CD4-positive, alpha-beta T cell treated with Interleukin-21 for 1 hour (primary cell): ENCODE data around the gene GALNT13.

Experiments
- DNase-seq: peaks from one replicate; pipeline ENCODE4 v3.0.0-alpha.2; 2020

Gene GALNT13

DNA sequence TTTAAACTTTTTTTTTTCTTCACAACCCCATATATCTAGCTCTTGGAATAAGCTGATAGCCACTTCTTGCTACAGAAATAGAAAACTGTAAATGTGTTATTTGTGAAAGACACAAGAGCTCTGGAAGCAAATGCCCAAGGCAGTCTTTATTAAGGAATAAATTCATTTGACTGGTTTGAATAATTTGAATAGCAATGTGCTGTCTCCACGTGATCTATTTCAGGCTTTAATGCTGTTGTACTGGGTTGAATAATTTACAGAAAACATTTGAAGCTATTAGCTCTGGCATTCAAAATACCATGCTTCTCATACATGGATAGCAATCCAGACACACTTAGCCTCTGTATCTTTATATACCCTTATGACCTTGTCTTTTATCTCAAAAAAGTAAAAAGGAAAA lies 460.1 kb downstream of the GALNT13 start:
- no peak for DNase-seq

DNA sequence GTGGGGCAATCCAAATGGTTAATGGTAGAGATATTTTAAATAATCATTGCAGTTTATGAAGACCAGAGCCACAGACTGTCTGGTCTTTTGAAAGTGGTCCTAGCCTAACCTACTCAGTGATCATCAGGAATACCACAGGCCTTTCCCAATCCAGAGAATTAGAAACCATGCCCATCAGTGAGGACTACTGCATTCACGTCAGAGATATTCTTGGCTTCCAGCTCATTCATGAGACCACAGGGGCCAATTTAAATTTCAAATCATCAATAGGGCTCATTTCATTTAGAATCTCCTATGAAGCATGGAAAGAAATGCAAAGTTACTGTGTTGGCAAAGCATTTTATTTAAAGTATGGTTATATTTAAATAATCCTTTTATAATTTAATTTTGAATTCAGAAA lies 464.5 kb downstream of the GALNT13 start:
- DNase-seq: no peak

DNA sequence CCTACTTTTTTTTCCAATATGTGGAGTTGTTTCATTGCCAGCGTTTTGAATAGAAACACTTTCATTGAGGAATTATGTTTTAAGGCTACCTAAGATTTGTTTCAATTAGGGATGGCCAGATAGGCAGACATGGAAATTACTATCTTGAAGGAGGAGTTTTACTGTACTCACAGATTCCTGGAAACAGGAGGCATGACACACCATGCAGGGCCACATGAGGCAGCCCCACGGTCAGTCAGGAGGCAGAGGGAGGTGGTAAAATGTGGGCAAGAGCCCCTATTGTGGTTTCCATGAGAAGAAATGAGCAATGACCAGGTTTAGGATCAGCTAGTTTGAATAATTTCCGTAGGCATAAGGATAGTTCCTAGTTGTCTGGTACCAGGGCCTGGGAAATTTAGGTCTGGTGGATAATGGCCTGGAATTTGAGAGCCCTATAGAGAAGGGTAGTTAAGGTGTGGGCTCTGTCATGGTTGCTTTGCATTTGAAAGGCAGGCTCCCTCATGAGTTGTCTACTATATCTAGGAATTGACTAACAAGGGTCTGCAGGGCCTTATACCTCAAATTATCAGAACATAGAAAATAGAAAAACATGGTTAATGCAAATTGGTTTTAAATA lies 466.7 kb downstream of the GALNT13 start:
- DNase-seq: no peak

DNA sequence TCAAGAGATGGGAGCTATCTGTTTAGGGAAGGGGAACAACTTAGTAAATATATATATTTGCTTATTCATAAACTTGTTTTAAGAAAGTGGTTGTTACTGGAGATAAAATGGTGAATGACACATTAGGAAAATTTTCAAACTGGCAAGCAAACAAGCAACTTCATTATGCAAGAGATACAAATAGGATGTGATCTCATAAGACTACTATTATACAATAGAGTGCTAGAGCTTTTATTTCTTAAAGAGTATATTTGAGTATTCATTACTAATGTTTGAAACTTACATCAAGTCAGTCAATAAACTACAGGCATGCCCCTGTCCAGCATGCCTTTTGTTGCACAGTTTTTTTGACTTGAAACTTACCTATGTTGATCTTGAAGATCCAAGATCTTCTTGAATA lies 471.6 kb downstream of the GALNT13 start:
- DNase-seq: no peak

DNA sequence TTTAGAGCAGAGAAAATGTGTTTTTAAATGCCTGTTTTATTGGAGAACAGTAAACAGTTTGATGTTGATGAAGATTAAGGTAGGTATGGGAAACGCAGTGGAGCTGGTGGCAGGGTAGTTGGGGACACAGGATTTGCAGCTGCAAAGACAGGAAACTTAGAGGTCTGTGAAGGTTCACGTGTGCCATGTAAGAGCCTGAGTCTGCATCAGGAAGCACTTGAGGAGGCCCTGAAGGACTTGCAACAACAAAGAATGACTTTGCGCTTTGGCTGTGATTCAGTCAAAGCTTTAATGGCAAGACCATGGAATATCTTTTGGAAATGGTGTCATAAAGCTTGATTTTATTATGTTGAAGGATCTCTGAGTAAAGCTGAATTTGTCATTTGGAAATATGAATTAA lies 479.2 kb downstream of the GALNT13 start:
- no peak for DNase-seq

DNA sequence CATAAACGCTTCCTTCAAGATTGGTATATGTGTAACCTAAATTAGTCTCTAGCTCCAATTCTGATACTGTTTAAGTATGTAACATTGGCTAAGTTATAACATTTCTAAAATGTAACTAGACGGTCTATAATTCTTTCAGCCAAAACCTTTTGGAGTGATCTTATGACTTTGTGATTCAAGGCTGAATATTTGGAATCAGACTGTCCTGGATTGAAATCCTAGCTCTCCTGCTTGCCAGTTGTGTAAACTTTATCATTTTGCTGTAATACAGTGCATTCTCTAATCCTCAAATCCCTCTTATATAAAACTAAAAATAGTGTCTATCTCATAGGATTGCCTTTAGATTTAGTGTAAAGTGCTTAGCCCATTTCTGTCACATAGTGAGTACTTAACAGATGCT lies 489.6 kb downstream of the GALNT13 start:
- DNase-seq: no peak

DNA sequence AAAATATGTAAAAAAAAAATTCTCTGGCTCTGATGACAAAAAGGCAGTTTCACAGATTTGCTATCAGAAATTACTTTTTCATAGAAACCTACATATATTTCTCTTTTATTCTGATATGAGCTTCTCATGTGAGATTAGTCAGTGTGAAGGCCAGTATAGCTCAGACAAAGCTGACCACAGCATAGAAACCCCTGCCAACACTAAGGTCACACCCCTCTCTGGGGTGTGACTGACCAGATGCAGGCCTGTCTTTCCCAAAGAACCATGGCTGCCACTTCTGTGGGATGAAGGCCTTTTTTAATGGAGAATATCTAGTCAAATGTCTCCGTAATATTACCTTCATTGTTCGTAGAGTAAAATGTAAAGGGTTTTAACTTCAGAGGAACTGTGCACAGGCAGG lies 496.4 kb downstream of the GALNT13 start:
- no peak for DNase-seq

DNA sequence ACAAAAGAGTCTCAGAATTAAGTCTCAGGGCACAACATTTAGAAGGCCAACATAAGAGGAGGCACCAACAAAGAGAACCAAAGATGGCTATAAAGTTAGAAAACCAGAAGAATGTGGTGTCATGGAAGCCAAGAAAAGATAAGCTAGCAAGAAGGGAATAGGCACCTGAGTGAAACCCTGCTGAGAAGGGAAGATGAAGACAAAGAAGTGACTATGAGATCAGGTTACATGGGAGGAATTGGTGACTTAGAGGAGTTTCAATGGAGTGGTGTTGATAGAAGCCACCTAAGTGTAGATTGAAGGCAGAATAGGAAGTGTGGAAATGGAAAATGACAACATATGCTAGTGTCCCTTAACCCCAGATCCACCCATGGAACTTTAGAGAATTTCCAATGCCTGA lies 499.2 kb downstream of the GALNT13 start:
- no peak for DNase-seq

DNA sequence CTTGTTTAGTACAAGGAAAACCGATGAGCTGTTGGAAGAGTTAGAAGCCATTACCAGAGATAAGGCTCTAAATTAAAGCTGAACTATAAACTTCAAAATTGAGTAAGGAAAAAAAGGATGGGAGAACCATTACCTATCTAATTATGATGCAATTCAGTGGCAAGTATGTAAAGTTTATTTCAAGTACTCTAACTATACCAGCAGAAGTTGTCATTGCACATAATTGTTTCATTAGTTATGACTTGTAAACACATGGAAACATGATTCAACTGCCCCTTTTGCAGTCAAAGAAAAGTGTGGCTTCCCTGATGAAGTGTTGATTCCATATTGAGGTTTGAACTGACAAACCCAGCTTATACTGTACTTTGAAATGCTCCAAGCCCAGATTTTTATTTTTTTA lies 502.7 kb downstream of the GALNT13 start:
- no peak for DNase-seq

DNA sequence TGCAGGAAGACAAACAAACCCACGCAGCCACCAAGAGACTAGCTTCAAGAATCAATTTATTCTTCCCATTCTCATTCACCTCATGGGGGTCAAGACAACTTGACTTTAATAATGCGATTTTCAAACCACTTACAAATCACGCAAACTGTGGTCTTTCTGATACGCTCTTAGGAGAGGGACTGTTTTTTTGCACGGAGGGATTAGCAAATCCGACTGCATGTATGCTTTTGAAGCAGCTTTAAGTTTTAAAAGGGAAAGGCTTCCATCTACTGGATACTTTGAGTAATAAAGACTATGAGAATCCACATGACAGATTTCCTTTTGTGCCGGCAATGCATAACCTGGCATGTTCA lies 503.8 kb downstream of the GALNT13 start:
- DNase-seq: peak; percentile 0

DNA sequence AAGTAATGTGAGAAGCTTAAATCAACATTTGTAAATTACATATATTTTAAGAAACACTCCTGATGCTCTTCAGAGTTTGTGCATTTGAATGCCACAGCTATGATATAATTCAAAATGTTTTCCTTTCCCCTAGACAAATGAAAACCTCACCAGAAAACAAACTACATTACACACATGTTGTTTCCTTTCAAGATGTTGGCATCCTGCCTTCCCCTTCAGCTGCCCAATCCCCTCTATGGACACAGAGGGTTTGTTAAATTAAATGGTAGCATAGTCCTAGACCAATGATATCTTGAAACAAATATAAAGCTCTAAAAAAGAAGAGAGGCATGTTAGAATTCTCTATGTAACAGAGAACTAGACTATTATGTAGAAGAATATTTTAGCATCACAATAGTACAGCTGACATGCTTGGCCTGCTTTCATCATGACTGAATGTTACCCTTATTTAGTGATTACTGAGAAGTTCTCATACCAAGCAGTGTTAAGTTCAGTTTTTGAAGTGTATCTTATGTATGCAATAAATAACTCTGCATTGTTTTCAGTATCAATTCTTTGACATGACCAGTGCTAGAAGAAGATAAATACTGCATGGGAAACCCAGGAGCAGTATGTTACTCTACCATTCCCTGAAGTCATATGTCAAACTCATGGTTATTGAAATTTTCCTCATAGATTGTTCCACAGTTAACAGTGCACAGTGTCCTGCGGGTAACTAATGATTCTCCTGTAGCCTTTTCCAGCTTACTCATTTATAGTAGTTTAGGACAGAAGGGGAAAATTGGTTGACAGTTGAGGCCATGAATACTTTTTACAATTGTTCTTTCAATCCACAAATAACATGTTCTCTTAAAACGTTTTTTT lies 510.4 kb downstream of the GALNT13 start:
- DNase-seq: no peak

DNA sequence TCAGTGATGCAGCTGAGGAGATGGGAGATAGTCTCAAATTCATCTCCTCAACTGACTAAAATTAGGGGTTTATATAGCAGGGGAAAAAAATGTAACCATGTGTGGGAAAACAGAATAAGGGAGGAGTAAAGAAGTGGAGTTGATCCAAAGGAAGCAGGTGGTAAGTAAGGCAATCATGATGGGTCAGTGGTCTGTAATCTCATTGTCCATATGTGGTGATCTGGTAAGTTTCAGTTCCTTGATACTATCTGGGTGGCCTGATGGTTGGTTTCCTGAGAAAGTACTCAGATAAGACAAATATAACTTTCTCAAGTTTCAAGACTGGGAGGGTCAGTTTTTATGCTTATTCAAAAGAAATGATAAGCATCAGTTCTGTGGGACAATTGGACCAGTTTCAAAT lies 514.5 kb downstream of the GALNT13 start:
- DNase-seq: no peak

DNA sequence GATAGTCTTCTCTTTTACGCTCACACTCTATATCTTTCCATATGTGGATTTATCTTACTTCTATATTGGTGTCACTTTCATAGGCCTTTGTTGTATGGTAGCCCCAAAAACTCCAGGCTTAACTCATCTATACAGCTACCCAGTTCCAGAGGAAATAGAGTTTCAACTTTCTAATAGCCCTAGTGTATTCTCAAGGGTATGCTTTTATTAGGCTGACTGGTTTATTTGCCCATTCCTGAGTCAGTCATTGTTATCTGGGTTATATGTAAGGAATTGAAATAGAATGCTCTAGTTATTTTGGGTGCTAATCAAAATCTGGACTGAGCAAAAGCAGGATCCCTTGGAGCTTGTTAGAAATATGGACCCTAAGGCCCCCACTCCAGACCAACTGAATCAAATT lies 519.3 kb downstream of the GALNT13 start:
- no peak for DNase-seq

DNA sequence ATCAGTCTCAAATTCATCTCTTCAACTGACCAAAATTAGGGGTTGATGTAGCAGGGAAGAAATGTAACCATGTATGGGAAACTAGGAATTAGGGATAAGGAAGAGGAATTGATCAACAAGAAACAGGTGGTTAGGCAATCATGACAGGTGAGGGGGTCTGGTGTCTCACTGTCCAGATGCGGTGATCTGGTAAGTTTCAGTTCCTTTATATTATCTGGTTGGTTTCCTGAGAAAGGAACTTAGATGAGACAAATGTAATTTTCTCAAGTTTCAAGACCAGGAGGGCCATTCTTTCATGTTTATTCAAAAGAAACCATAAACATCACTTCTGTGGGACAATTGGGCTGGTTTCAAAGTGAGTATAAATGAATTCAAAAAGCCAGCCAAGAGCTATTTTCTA lies 520.5 kb downstream of the GALNT13 start:
- DNase-seq: no peak

DNA sequence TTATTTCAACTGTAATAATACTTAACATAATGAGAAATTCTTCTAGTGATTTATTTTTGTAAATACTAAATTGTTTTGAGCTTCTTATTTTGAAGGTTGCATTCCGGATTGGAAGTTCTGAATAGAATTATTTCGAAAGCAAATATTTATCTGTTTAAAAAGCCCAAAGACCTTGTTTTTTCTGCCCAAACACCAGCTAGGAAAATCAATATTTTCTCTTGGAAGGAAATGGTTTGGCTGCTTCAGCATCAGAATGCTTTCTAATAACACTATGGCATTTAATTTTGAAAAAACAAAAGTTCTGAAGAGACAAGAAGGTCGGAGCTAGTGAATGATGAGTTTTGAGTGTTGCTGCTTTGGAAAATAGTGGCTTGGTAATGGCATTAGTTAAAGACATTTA lies 522.9 kb downstream of the GALNT13 start:
- DNase-seq: no peak

DNA sequence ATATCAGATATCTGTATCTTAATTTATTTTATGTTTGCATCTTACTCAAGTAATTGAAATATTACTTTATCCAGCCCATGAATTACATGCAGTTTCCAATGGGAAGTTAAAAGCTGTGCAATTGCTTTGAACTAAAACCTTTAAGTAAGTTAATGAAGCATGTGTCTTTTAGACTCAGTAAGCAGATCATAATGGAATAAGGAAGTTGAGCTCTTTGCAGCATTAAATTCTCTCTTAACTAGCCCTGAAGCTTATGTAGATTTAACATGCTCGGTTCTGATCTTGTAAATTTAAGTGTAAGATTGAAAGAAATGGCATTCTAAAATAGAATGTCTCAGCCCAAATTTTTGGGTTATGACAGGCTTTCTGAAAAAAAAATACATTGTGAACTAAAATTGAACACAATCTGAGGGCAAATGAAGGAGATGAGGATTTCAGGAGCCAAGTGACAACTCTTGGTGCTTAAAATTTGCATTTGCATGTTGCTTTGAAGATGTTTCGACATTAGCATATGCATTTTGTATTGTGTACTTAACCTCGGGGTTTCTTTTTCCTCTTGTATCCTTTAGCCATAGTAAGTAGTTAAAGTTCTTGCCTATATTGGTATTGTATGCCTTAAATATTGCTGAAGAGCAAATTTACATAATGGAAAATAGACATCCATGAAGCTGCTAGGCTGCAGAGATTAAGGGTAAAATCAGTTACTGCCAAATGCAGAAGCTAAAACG lies 529.0 kb downstream of the GALNT13 start:
- no peak for DNase-seq

DNA sequence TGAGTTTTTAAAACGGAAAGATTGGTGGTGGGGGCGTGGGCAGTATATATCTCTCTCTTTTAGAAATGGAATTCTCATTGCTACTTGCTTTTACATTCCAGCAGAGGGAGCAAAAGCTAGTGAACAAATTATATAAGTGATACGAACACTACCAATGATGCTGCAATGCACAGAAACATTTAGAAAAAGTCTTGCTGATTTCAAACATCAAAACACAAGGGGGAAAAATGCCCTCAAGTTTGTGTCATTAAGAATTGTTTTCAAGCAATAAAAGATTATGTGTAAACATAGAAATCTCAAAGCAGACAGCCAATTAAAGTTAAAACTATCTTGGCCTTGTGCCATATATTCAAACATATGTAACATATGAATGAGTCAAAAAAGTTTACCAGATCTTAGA lies 530.5 kb downstream of the GALNT13 start:
- DNase-seq: no peak

DNA sequence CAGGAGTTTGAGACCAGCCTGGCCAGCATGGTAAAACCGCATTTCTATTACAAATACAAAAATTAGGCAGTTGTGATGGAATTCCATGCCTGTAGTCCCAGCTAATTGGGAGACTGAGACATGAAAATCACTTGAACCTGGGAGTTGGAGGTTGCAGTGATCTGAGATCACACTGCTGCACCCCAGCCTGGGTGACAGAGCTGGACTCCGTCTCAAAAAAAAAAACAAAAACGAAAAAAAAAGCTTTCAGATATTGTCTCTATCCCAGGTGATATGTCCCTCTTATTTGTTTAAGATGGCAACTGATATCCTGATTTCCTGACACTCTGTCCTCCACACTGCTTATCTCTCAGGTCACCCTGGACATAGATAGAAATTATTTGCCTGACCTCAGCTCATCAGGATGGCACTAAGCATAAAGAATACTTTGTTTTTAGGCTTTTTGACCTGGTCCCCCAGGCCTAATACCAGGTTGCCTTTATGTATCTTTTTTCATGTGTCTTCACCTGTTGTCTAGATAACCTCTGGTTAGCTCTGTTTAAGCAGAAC lies 531.6 kb downstream of the GALNT13 start:
- DNase-seq: no peak

DNA sequence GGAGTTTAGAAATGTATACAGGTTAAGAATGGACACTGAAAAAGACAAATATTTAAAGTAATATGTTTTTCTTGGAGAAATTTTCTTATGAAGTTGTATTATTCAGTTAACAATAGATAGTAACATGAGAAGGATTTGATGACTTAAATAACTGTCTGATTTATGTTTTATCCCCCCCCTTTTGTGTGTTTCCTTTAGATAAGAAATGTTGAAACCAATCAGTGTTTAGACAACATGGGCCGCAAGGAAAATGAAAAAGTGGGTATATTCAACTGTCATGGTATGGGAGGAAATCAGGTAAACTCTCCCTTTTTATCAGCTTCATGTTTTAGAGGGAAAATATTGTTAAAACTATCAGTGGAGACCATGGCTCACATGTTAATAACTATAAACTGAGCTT lies 537.1 kb downstream of the GALNT13 start:
- DNase-seq: no peak

DNA sequence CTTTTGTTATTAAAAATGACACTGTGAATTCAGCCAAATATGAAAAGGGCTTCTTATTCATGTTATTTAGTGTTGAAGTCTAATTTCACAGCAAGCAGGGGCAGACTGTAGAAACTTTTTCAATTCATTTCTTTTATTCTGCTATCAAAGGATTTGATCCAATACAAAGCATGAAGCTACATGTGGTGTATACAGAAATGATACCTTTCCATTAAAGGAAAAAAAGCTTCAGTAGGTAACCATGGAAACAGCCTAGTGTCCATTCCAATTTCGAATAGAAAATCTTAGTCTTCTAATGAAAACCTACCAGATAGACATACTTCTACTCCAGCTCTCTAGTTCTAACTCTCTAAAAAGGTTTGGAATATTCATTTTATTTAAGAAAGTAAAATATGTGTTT lies 550.5 kb downstream of the GALNT13 start:
- no peak for DNase-seq

DNA sequence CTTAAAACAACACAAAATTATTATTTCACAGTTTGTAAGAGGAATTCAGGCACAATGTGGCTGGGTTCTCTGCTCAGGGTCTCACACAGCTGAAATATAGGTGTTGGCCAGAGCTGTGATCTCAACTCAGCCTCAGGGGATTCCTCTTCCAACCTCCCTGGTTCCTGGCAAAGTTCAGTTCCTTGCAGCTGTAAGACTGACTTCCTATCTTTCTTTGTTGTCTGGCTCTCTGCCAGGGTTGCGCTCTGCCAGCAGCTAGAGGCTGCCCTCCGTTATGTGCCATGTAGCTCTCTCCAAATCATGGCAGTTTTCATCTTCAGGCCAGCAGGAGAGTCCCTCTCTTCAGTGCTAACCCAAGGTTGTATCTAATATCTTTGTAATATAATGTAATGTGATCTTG lies 554.3 kb downstream of the GALNT13 start:
- DNase-seq: no peak

DNA sequence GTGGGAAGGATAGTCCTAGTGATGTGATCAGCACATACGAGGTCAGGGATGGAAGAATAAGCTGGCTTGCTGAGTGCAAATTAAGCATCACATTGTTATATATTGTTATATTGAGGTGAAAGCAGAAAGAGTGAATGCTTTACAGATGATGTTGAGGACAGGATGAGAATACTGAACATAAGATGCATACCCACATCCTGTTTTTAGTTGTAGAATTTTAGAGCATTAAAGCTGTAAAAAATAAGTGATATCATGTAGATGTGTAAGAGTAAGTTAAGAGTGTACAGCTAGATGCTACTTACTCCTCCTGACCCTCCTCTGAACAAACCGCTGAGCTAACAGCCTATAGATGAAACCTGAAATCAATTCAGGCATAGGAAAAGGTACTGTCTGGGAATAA lies 555.7 kb downstream of the GALNT13 start:
- no peak for DNase-seq

DNA sequence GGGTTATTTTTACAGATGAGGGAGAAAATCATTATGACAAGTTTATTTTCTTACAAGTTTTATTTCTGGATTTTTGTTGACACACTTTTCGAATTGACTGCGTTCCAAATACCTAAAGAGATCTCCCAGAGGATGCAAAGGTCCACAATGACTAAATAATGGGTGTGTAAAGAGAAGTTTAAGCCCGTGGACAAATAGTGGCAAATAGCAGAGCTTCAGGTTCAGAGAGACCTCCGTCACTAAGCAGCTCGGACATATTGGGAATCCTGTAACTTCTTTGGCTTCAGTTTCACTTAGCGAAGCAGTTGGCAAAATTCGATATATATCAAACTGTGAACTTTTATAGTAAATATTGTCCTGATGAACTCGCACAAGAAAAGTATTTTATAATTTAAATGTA lies 556.3 kb downstream of the GALNT13 start:
- DNase-seq: no peak

DNA sequence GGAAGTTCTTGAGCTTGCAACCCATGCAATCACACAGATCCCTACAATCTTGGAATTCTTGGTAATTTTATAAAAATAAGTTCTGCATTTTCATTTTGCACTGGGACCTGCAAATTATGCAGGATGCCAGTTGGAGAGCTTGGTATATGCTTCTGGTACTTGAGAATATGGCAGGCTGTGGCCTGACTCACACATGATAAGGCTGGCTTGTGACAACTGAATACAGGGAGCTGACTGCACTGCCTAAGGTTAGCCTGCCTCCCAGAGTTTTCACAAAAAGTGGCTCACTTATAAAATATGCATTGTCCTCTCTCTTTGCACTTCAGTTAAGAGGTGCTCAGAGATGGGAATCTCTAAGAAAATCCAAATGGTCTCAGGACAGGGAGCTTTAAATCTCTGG lies 561.3 kb downstream of the GALNT13 start:
- no peak for DNase-seq
